ENCODE data around the gene IGF1.

GRCh38 chr12:102472496-102472895, 7.9 kb downstream of the IGF1 start:
- TF ChIP-seq EZH2 (optimal IDR thresholded peaks at IDR 0.05; ENCODE audit: low read depth, low read length) (no peak), CTCF (IDR thresholded peaks at IDR 0.05; ENCODE audit: low read length) (no peak)

Data from MM.1S (cell line).